ENCODE results near the gene CFAP74.

DNA sequence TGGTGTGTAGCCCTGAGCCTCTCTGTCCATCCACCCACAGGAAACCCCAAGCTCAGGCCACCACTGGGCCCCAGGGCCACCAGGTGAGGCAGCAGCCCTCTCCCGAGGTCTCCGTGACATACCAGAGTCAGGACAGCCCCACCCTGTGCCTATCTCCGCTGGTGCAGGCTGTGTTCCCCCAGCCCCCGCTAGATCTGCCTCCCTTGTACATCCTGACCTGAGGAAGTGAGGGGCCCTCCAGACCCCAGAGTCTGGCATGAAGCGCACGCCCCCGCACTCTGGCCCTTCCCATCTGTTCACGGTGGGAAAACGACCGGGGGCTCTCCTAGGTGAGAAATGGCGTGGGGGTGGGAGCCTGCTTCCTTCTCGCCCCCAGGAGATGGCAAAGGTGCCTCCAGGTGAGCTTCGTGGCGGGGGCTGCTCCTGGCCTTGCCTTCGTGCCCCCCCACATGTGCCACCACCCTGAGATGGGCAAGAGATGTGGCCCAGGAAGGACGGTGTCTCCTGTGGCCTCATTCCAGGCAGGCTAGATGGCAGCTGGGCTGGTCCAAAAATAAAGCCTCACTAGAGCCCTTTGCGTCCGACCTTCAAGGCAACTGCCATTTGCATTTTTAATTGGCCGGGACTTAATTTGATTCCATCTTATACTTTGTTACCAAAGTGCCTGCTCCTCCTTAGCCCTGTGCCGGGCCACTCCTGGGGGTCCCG lies 18.6 kb upstream of the CFAP74 start:
- TF ChIP-seq POLR2A (IDR thresholded peaks at IDR 0.05; ENCODE audit: low read length) (no peak), GATA1 (IDR thresholded peaks at IDR 0.05; ENCODE audit: low read depth, low read length) (no peak)

Data from erythroblast (primary cell).